Measurements from ENCODE around the gene DLGAP1.

DNA sequence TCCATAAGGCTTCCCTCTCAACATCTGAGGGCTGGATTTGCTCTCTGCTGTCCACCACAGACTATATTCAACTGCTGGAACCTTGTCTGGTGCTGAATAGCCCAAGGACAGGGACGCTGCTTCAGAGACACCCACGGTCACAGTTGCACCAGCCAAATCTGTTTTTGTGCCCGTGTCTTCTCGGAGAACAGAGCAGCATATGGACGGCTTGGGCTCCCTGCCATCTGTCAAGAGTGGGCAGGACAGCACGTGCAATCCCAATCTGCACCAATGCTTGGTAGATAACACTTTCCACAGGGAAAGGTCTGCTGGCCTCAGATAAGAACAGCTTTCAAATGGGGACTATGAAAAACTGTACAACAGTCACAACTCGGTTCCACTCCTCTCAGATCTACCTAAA lies 539.0 kb downstream of the DLGAP1 start:
- TF ChIP-seq SP1 (IDR thresholded peaks at IDR 0.05; ENCODE audit: low read depth) (no peak), SIN3A (IDR thresholded peaks at IDR 0.05; ENCODE audit: low read depth) (no peak), EZH2 (IDR thresholded peaks at IDR 0.05) (no peak), CTCF (IDR thresholded peaks at IDR 0.05 in 2 of 3, conservative IDR thresholded peaks at IDR 0.05 in 1 of 3; ENCODE audit: borderline replicate concordance in 1 of 3, insufficient read depth in 1 of 3, low read depth in 2 of 3, low read length in 2 of 3) (no peak), EZH2phosphoT487 (IDR thresholded peaks at IDR 0.05; ENCODE audit: borderline replicate concordance) (no peak), YY1 (IDR thresholded peaks at IDR 0.05; ENCODE audit: extremely low read depth, insufficient replicate concordance, low read depth, low read length) (no peak), ZFX (IDR thresholded peaks at IDR 0.05) (no peak), CBX3 (IDR thresholded peaks at IDR 0.05; ENCODE audit: low read depth) (no peak), ELF1 (IDR thresholded peaks at IDR 0.05; ENCODE audit: borderline replicate concordance, low read depth) (no peak), POLR2A (IDR thresholded peaks at IDR 0.05; ENCODE audit: borderline replicate concordance, extremely low read depth, insufficient read depth, insufficient read length) (no peak), CEBPB (IDR thresholded peaks at IDR 0.05; ENCODE audit: low read depth) (no peak)
- TF ChIP-seq, protein P1, sequence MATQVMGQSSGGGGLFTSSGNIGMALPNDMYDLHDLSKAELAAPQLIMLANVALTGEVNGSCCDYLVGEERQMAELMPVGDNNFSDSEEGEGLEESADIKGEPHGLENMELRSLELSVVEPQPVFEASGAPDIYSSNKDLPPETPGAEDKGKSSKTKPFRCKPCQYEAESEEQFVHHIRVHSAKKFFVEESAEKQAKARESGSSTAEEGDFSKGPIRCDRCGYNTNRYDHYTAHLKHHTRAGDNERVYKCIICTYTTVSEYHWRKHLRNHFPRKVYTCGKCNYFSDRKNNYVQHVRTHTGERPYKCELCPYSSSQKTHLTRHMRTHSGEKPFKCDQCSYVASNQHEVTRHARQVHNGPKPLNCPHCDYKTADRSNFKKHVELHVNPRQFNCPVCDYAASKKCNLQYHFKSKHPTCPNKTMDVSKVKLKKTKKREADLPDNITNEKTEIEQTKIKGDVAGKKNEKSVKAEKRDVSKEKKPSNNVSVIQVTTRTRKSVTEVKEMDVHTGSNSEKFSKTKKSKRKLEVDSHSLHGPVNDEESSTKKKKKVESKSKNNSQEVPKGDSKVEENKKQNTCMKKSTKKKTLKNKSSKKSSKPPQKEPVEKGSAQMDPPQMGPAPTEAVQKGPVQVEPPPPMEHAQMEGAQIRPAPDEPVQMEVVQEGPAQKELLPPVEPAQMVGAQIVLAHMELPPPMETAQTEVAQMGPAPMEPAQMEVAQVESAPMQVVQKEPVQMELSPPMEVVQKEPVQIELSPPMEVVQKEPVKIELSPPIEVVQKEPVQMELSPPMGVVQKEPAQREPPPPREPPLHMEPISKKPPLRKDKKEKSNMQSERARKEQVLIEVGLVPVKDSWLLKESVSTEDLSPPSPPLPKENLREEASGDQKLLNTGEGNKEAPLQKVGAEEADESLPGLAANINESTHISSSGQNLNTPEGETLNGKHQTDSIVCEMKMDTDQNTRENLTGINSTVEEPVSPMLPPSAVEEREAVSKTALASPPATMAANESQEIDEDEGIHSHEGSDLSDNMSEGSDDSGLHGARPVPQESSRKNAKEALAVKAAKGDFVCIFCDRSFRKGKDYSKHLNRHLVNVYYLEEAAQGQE (IDR thresholded peaks at IDR 0.05; ENCODE audit: low read depth) = no peak
- TF ChIP-seq, protein P2, sequence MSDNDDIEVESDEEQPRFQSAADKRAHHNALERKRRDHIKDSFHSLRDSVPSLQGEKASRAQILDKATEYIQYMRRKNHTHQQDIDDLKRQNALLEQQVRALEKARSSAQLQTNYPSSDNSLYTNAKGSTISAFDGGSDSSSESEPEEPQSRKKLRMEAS (IDR thresholded peaks at IDR 0.05) = no peak

Data from HCT116 (cell line).